Stimulated activated CD4-positive, alpha-beta T cell treated with anti-CD3 and anti-CD28 coated beads, Interleukin-2, amount 100 ng/mL, for 24 hours (primary cell): ENCODE measurements around the gene S1PR3.

Source experiments
- DNase-seq, 2 donors: peaks; one replicate each; pipeline ENCODE4 v3.0.0-alpha.2; 2020

S1PR3 gene

GRCh38 chr9:88969646-88970373, 21.5 kb upstream of the S1PR3 start:
- DNase-seq = no peak

- DNase-seq = no peak
Measured at GRCh38 chr9:88971131-88971960, 19.9 kb upstream of the S1PR3 start.

- peak in 1 of 2 donors; percentile 8 for DNase-seq
Measured at GRCh38 chr9:88972401-88972800, 18.9 kb upstream of the S1PR3 start.

GRCh38 chr9:88973281-88974045, 17.8 kb upstream of the S1PR3 start:
- peak in 1 of 2 donors; percentile 13 for DNase-seq

- DNase-seq = no peak
Measured at GRCh38 chr9:88974641-88975040, 16.6 kb upstream of the S1PR3 start.

GRCh38 chr9:88975966-88976889, 15.0 kb upstream of the S1PR3 start:
- peak in 1 of 2 donors; percentile 15 for DNase-seq

- DNase-seq = peak in 1 of 2 donors; percentile 13
Measured at GRCh38 chr9:88976890-88977257, 14.4 kb upstream of the S1PR3 start.

GRCh38 chr9:88978034-88978433, 13.2 kb upstream of the S1PR3 start:
- DNase-seq = peak in 1 of 2 donors; percentile 3

GRCh38 chr9:88979021-88979420, 12.2 kb upstream of the S1PR3 start:
- DNase-seq = no peak

- no peak for DNase-seq
Measured at GRCh38 chr9:88979791-88980190, 11.5 kb upstream of the S1PR3 start.

GRCh38 chr9:88980740-88981203, 10.5 kb upstream of the S1PR3 start:
- no peak for DNase-seq

- no peak for DNase-seq
Measured at GRCh38 chr9:88983865-88984542, 7.3 kb upstream of the S1PR3 start.

- DNase-seq = no peak
Measured at GRCh38 chr9:88984543-88984883, 6.8 kb upstream of the S1PR3 start.

- no peak for DNase-seq
Measured at GRCh38 chr9:88985616-88986015, 5.7 kb upstream of the S1PR3 start.

- DNase-seq = no peak
Measured at GRCh38 chr9:88986776-88987175, 4.5 kb upstream of the S1PR3 start.

- DNase-seq = no peak
Measured at GRCh38 chr9:88987661-88988060, 3.6 kb upstream of the S1PR3 start.

GRCh38 chr9:88988796-88989641, 2.2 kb upstream of the S1PR3 start:
- DNase-seq = peak in 1 of 2 donors; percentile 16

GRCh38 chr9:88990041-88990728, 1.1 kb upstream of the S1PR3 start:
- DNase-seq = peak in 1 of 2 donors; percentile 13

- DNase-seq = no peak
Measured at GRCh38 chr9:88990729-88991065, 571 bp upstream of the S1PR3 start.

GRCh38 chr9:88992556-88992955, 1.3 kb downstream of the S1PR3 start:
- peak in 1 of 2 donors; percentile 6 for DNase-seq
